Muscle layer of duodenum (tissue), 2 donors: ENCODE results near the gene C19orf44.
"Not testable (repeated sequence)": the region's sequence is repeated elsewhere in the genome, so short reads cannot be mapped to it uniquely, and the experiment has no call there.

ENCODE experiments used
- H3K27ac ChIP-seq: one replicate; pipeline ENCODE4 v1.7.0; 2013; ENCODE audit warnings: mild to moderate bottlenecking, low read length
- H3K27me3 ChIP-seq: one replicate; pipeline ENCODE4 v1.7.0; 2013; ENCODE audit warnings: low read depth, mild to moderate bottlenecking, control low read depth, low read length
- H3K36me3 ChIP-seq, 2 donors: one replicate each; pipeline ENCODE4 v1.7.0; 2013; ENCODE audit warnings: low read length in 2 of 2, control low read depth in 1 of 2, mild to moderate bottlenecking in 1 of 2; ENCODE audit not compliant: insufficient read depth in 2 of 2, control insufficient read depth in 1 of 2
- H3K4me1 ChIP-seq, 2 donors: one replicate each; pipeline ENCODE4 v1.7.0; 2013; ENCODE audit warnings: low read length in 2 of 2, mild to moderate bottlenecking in 2 of 2, control low read depth in 1 of 2, moderate library complexity in 1 of 2; ENCODE audit not compliant: insufficient read depth in 2 of 2, control insufficient read depth in 1 of 2
- H3K4me3 ChIP-seq, 2 donors: one replicate each; pipeline ENCODE4 v1.7.0; 2013; ENCODE audit warnings: low read length in 2 of 2, low read depth in 1 of 2, mild to moderate bottlenecking in 1 of 2
- H3K9me3 ChIP-seq, 2 donors: one replicate each; pipeline ENCODE4 v1.7.0; 2013; ENCODE audit warnings: low read length in 2 of 2, control low read depth in 1 of 2, mild to moderate bottlenecking in 1 of 2; ENCODE audit not compliant: control insufficient read depth in 1 of 2
- donor health status: healthy.

The C19orf44 gene

DNA sequence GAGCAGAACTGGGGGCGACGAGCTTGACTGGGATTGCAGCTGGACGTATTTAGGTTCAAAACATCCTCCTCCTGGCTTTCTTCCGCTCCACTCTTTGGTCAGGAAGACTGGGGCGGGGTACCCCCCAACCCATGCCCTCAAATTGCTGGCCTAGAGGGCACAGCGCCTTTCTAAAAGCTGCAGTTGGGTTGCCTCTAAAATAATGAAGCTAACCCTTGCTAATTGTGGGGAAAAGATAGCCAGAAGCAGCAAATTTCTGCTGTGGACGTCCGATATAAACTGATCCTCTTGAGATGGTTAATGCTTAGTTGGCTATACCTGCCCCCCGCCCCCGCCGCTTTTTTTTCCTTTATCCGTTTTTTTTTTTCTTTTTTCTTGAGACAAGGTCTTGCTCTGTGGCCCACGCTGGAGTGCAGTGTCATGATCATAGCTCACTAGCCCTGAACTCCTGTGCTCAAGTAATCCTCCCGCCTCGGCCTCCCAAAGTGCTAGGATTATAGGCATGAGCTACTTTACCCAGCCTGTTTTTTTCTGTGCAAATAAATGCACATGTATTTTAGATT lies 46.8 kb downstream of the C19orf44 start:
- Histone ChIP-seq H3K36me3 (peaks cover under 1 to 8% of the 10 kb centered on the region in 2 donors), H3K27me3 (no peaks in the 10 kb centered on the region), H3K27ac (peak overlapping the region; percentile 64), H3K4me1 (peaks cover 6 to 39% of the 10 kb centered on the region in 2 donors), H3K9me3 (no peaks in the 10 kb centered on the region), H3K4me3 (peak overlapping the region; percentile 81 to 100)

DNA sequence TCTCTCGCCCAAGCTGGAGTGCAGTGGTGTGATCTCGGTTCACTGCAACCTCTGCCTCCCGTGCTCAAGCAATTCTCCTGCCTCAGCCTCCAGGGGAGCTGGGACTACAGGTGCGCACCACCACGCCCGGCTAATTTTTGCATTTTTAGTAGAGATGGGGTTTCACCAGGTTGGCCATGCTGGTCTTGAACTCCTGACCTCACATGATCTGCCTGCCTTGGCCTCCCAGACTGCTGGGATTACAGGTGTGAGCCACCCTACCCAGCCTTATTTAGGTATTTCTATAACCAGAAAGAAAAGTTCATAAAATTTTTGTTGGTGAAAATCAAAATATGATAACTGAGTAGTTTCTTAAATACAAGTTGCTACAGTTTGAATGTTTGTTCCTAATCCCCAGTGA lies 47.5 kb downstream of the C19orf44 start:
- H3K9me3 ChIP-seq, H3K36me3 ChIP-seq, H3K27me3 ChIP-seq, H3K27ac ChIP-seq: not testable (repeated sequence)
- peaks cover 6 to 36% of the 10 kb centered on the region in 2 donors for H3K4me1 ChIP-seq
- H3K4me3 ChIP-seq, result peak overlapping the region; percentile 81 to 100

DNA sequence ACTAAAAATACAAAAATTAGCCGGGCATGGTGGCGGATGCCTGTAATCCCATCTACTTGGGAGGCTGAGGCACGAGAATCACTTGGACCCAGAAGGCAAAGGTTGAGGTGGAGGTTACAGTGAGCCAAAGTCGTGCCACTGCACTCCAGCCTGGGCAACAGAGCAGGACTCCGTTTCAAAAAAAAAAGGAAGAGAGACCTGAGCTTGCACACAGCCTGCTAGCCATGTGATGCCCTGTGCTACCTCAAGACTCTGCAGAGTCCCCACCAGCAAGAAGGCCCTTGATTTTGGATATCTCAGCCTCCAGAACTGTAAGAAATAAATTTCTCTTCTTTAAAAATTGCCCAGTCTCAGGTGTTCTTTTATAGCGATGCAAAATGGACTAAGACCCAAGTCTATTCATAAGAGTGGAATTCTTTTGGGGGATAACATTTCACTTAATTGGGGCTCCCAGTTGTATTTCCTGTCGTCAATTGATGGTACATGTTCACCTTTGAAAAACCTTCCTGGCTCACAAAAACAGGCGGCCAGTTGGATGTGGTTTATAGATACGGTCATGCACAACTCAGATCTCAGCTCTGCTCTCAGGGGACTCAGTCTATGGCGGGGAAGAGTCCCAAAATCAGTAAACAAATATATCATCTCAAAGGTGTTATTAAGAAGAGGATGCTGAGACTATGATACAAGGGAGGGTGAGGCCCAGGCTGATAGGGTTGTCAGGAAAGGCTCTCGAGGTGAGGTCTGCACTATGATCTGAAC lies 48.5 kb downstream of the C19orf44 start:
- Histone ChIP-seq H3K4me3 (no peak overlapping the region), H3K27ac (no peak overlapping the region), H3K4me1 (peaks cover 6 to 32% of the 10 kb centered on the region in 2 donors), H3K9me3 (no peaks in the 10 kb centered on the region), H3K27me3 (no peaks in the 10 kb centered on the region), H3K36me3 (peaks cover 0 to under 1% of the 10 kb centered on the region in 2 donors)

DNA sequence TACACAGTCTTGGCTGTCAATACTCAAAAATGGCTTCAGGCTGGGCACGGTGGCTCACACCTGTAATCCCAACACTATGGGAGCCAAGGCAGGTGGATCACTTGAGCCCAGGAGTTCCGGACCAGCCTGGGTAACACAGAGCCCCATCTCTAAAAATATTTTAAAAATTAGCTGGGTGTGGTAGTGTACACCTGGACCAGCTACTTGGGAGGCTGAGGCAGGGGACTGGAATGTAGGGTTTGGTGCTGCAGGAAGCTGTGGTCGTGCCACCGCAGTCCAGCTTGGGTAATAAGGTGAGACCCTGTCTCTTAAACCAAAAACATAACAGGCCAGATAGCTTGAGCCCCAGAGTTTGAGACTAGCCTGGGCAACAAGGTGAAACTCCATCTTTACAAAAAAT lies 52.8 kb downstream of the C19orf44 start:
- Histone ChIP-seq H3K27ac (no peak overlapping the region), H3K9me3 (no peaks in the 10 kb centered on the region), H3K27me3 (no peaks in the 10 kb centered on the region), H3K36me3 (peaks cover 15 to 24% of the 10 kb centered on the region in 2 donors), H3K4me3 (no peak overlapping the region), H3K4me1 (peaks cover 0 to under 1% of the 10 kb centered on the region in 2 donors)

DNA sequence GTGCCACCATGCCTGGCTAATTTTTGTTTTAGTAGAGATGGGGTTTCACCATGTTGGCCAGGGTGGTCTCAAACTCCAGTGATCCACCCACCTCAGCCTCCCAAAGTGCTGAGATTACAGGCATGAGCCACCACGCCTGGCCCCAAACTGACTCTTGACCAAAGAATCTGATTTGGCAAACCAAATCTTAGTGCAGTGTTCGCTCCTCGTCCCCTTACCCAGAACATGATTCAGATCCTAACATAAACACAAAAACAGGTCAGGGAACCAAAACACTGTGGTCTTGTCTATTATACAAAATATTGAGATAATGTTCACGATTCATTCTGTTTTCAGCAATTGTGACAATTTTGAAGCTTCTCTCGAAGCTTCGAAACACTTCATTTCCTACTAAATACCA lies 55.7 kb downstream of the C19orf44 start:
- peaks cover 25 to 52% of the 10 kb centered on the region in 2 donors for H3K36me3 ChIP-seq

DNA sequence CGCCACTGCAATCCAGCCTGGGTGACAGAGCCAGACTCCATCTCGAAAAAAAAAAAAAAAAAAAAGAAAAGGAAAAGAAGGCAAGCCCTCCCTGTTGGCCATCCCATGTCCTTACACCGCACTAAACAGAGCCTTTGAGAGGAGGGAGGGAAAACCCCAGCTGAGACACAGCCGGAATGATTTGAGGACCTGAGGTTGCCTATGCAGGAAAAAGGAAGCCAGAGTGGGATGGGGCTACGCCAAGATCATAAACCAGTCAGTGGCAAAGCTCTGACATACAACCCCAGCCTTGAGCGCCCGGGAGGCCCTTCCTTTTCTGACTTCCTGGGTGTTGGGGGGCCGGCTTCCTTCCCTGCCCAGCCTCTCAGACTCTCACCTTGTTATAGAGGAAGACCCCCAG lies 58.6 kb downstream of the C19orf44 start:
- no peak overlapping the region for H3K27ac ChIP-seq
- H3K27me3 ChIP-seq, result no peaks in the 10 kb centered on the region
- no peaks in the 10 kb centered on the region for H3K4me1 ChIP-seq
- H3K36me3 ChIP-seq, result peaks cover 25 to 61% of the 10 kb centered on the region in 2 donors
- H3K9me3 ChIP-seq, result no peaks in the 10 kb centered on the region
- no peak overlapping the region for H3K4me3 ChIP-seq

More for the DNA sequence above, 55.7 kb downstream of the C19orf44 start:
- not testable (repeated sequence) for H3K27ac ChIP-seq, H3K9me3 ChIP-seq, H3K4me1 ChIP-seq, H3K27me3 ChIP-seq, H3K4me3 ChIP-seq

DNA sequence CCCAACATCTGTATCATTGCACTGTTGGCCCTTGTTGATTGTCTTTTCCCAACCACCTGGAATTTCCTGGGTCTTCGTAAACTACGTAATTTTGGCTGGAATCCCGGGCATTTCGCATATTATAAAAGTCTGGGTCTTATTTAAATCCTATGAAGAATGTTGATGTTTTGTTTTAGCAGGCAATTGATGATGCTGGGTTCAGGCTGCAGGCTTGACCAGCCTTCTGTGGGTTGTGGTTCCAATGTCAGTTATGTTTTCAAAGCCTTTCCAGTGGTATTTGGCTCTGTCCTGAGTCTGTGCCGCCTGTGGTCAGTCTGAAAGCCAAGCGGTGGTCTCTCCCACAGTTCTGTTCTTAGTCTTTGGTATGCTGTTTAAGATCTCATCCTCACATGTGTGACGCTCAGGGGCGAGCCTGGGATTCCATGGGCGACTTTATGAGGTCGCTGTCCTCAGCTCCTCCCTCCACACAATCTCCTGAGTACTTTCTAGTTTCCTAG lies 63.6 kb downstream of the C19orf44 start:
- no peak overlapping the region for H3K27ac ChIP-seq
- no peak overlapping the region for H3K4me3 ChIP-seq
- H3K27me3 ChIP-seq, result no peaks in the 10 kb centered on the region
- no peaks in the 10 kb centered on the region for H3K4me1 ChIP-seq
- no peaks in the 10 kb centered on the region for H3K9me3 ChIP-seq
- H3K36me3 ChIP-seq, result peaks cover 25 to 68% of the 10 kb centered on the region in 2 donors

DNA sequence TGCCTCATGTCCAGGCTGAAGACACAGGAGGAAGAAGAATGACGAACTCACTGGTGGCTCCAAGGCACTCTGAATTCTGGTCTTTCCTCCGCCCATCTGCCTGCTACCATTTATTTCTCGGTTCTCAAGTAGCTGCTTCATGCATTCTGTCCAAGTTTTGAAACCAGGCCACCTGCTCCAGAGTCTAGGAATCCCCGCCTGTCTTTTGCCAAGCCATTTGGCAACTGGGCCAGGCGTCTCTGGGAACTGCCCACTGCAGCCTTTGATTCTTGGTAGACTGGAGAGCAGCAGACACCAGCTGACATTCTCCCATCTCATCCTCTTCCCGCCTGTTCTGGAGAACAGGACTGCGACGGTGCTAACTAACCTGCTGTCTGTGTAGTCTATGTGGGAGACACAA lies 65.2 kb downstream of the C19orf44 start:
- Histone ChIP-seq H3K36me3 (peaks cover 20 to 66% of the 10 kb centered on the region in 2 donors), H3K27ac (no peak overlapping the region)

DNA sequence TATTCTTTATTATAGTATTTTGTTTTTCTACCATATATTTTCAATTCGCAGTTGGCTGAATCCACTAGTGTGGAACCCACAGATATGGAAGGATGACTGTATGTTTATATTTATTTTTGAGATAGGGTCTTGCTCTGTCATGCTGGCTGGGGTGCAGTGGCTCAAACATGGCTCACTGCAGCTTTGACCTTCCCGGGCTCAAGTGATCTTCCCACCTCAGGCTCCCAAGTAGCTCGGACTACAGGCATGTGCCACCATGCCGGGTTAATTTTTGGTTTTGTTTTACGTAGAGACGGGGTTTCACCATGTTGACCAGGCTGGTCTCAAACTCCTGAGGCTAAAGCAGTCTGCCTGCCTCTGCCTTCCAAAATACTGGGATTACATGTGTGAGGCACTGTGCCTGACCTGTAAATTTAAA lies 66.4 kb downstream of the C19orf44 start:
- no peak overlapping the region for H3K27ac ChIP-seq
- H3K9me3 ChIP-seq, result no peaks in the 10 kb centered on the region
- H3K27me3 ChIP-seq, result no peaks in the 10 kb centered on the region
- H3K4me3 ChIP-seq, result no peak overlapping the region
- H3K36me3 ChIP-seq, result peaks cover 23 to 70% of the 10 kb centered on the region in 2 donors
- H3K4me1 ChIP-seq, result no peaks in the 10 kb centered on the region

More for the DNA sequence above, 65.2 kb downstream of the C19orf44 start:
- Histone ChIP-seq H3K27me3 (no peaks in the 10 kb centered on the region), H3K4me1 (no peaks in the 10 kb centered on the region), H3K4me3 (no peak overlapping the region), H3K9me3 (no peaks in the 10 kb centered on the region)

DNA sequence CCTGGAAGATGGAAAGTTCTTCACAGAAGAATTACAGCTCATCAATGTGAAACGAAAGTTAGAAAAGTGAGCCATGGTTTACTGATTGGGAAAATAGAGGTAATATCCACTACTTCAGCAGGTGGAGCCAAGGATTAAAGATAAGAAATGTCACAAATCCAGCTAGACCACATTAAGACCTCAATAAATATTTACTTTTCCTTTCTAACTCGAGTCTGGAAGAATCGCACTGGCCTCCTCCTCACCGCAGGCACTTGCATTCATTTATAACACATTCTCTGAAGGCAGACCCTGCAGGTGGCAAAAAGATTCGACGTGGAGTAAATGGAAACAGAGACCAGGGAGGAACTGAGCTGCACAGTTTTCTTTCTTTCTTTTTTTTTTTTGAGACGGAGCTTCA lies 68.6 kb downstream of the C19orf44 start:
- H3K27ac ChIP-seq, result no peak overlapping the region
- no peaks in the 10 kb centered on the region for H3K27me3 ChIP-seq
- no peak overlapping the region for H3K4me3 ChIP-seq
- no peaks in the 10 kb centered on the region for H3K9me3 ChIP-seq
- peaks cover 23 to 72% of the 10 kb centered on the region in 2 donors for H3K36me3 ChIP-seq
- H3K4me1 ChIP-seq, result no peaks in the 10 kb centered on the region

DNA sequence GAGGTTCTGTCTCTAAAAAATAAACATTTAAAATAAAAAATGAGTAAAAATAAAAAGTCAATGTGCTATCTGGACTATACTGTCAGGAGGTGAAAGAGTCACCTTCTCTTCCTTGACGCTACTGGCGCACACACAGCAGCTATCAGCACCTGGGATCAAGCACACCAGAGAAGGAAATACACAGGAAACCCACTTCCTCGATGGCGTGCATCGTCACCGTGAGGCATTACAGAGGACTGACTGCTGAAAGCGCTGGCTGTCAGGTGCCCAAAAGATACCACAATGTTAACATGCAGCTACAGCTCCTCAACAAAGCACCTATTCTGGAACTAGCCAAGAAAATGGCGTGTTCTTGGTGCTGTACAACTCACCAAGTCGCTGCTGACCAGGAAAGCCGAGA lies 70.0 kb downstream of the C19orf44 start:
- peaks cover 2 to 4% of the 10 kb centered on the region in 2 donors for H3K4me1 ChIP-seq
- H3K4me3 ChIP-seq, result no peak overlapping the region
- H3K9me3 ChIP-seq, result no peaks in the 10 kb centered on the region
- no peaks in the 10 kb centered on the region for H3K27me3 ChIP-seq
- no peak overlapping the region for H3K27ac ChIP-seq
- peaks cover 23 to 65% of the 10 kb centered on the region in 2 donors for H3K36me3 ChIP-seq
